ENCODE measurements around the gene CACHD1.

GRCh38 chr1:64683419-64683818, 213.5 kb downstream of the CACHD1 start:
- TF ChIP-seq EZH2phosphoT487 (conservative IDR thresholded peaks at IDR 0.05; ENCODE audit: low read length) (no peak), CTCF (IDR thresholded peaks at IDR 0.05; ENCODE audit: insufficient read depth, low read length, poor library complexity, severe bottlenecking) (no peak)

Data from SU-DHL-6 (cell line).